K562 (cell line): ENCODE results near the gene CREM. TPM values are rescaled to one million over a fixed set of nuclear protein-coding genes. Genes with fewer than 3 reads are reported as not detected.

Experiments used
- BCOR ChIP-seq: fragments of 450-650 bp; IDR thresholded peaks from 2 replicates; pipeline ENCODE4 v1.6.1; 2016
- CHAMP1 ChIP-seq: fragments of 450-650 bp; IDR thresholded peaks from 2 replicates; pipeline ENCODE4 v1.6.1; 2016; ENCODE audit warnings: mild to moderate bottlenecking
- DLX4 ChIP-seq: fragments of 250-450 bp; sonication (Bioruptor Pico); IDR thresholded peaks from 2 replicates; pipeline ENCODE4 v1.6.1; 2021; ENCODE audit warnings: mild to moderate bottlenecking
- HBP1 ChIP-seq: fragments of 450-650 bp; formaldehyde crosslinking; IDR thresholded peaks from 2 replicates; pipeline ENCODE4 v1.4.0; 2022; ENCODE audit warnings: missing genetic modification characterization
- HSF4 ChIP-seq: fragments of 250-450 bp; sonication (Bioruptor Pico); IDR thresholded peaks from 2 replicates; pipeline ENCODE4 v2.1.2; 2022; ENCODE audit warnings: mild to moderate bottlenecking, moderate library complexity, borderline replicate concordance
- MAFK ChIP-seq: IDR thresholded peaks from 2 replicates; pipeline ENCODE4 v1.6.1; 2011; ENCODE audit warnings: low read length, improper control_type of control experiment
- POLR2H ChIP-seq: IDR thresholded peaks from 2 replicates; pipeline ENCODE4 v1.6.1; 2016; ENCODE audit warnings: missing genetic modification characterization, low read depth, mild to moderate bottlenecking, control low read depth, missing compliant biosample characterization, moderate library complexity
- SIX5 ChIP-seq, 2 experiments: IDR thresholded peaks; 2 replicates each; pipeline ENCODE4 v1.6.1; 2011; ENCODE audit warnings: low read length in 2 of 2, borderline replicate concordance in 1 of 2, low read depth in 1 of 2, mild to moderate bottlenecking in 1 of 2, moderate library complexity in 1 of 2; ENCODE audit not compliant: insufficient read depth in 1 of 2
- TAF15 ChIP-seq: fragments of 200-400 bp; formaldehyde crosslinking; IDR thresholded peaks from 2 replicates; pipeline ENCODE4 v1.6.1; 2017; ENCODE audit warnings: mild to moderate bottlenecking, low read depth, low read length, moderate library complexity
- ZC3H11A ChIP-seq: IDR thresholded peaks from 2 replicates; pipeline ENCODE4 v1.6.1; 2012; ENCODE audit warnings: low read depth, low read length, improper control_type of control experiment
- ZFP30 ChIP-seq: fragments of 250-450 bp; sonication (Bioruptor Pico); IDR thresholded peaks from 2 replicates; pipeline ENCODE4 v1.8.0; 2022; ENCODE audit warnings: moderate library complexity, mild to moderate bottlenecking, inconsistent platforms, borderline replicate concordance
- ZNF232 ChIP-seq: sonication (generic); formaldehyde crosslinking; IDR thresholded peaks from 2 replicates; pipeline ENCODE4 v1.8.0; 2022; ENCODE audit warnings: mild to moderate bottlenecking, missing genetic modification reagents
- ZNF311 ChIP-seq: fragments of 250-450 bp; sonication (Bioruptor Pico); IDR thresholded peaks from 2 replicates; pipeline ENCODE4 v1.4.0; 2020; ENCODE audit warnings: mild to moderate bottlenecking, moderate library complexity
- ZSCAN29 ChIP-seq: fragments of 450-650 bp; IDR thresholded peaks from 2 replicates; pipeline ENCODE4 v1.6.1; 2017
- polyA plus RNA-seq, 8 experiments: library from polyadenylated mRNA; depleted of rRNA in 4 of 8; stranded (reverse) in 5 of 8; unstranded in 3 of 8; fragments of >200 nt; fragmentation: Nextera tagmentation in 2 of 8; fragmentation: Illumina TruSeq in 1 of 8; extraction: Ambion mirVana in 2 of 8; extraction: Trizol in 1 of 8; gene quantifications; 2 replicates each; pipeline versions ENCODE4 v1.2.1 to v1.2.3, GENCODE V29; 2011 to 2014; ENCODE audit warnings: inconsistent platforms in 1 of 8, missing spikeins in 1 of 8
- total RNA-seq, 7 experiments: library from RNA; depleted of rRNA in 6 of 7; stranded (reverse); fragments of >200 nt in 6 of 7; fragmentation: Illumina TruSeq in 2 of 7; extraction: Trizol in 2 of 7; gene quantifications; 2 replicates each; pipeline versions ENCODE4 v1.2.1 to v1.2.3, GENCODE V29; 2011 to 2021; ENCODE audit warnings: low replicate concordance in 1 of 7
- TF ChIP-seq, protein P1 (sequence below), 2 experiments: IDR thresholded peaks; 2 replicates each; pipeline ENCODE4 v1.6.1; 2011; ENCODE audit warnings: borderline replicate concordance in 1 of 2, control low read depth in 1 of 2, low read depth in 1 of 2, low read length in 1 of 2, mild to moderate bottlenecking in 1 of 2, mixed read lengths in 1 of 2, moderate library complexity in 1 of 2; ENCODE audit not compliant: insufficient read depth in 1 of 2, insufficient read length in 1 of 2, poor library complexity in 1 of 2, severe bottlenecking in 1 of 2; ENCODE audit errors: extremely low read depth in 1 of 2
- TF ChIP-seq, protein P2 (sequence below): fragments of 150-350 bp; conservative IDR thresholded peaks from 2 replicates; pipeline ENCODE4 v1.6.1; 2014; ENCODE audit warnings: low read length
- TF ChIP-seq, protein P3 (sequence below): fragments of 250-450 bp; sonication (Bioruptor Pico); IDR thresholded peaks from 2 replicates; pipeline ENCODE4 v1.8.0; 2021; ENCODE audit warnings: mild to moderate bottlenecking, moderate library complexity

Gene CREM
- total and polyA plus RNA-seq, 9 of the 15 experiments (the other 6 are each of a cell fraction or from before 2014, with no cell fraction given) = 39.1 to 70.2 (median 48.3) TPM

DNA sequence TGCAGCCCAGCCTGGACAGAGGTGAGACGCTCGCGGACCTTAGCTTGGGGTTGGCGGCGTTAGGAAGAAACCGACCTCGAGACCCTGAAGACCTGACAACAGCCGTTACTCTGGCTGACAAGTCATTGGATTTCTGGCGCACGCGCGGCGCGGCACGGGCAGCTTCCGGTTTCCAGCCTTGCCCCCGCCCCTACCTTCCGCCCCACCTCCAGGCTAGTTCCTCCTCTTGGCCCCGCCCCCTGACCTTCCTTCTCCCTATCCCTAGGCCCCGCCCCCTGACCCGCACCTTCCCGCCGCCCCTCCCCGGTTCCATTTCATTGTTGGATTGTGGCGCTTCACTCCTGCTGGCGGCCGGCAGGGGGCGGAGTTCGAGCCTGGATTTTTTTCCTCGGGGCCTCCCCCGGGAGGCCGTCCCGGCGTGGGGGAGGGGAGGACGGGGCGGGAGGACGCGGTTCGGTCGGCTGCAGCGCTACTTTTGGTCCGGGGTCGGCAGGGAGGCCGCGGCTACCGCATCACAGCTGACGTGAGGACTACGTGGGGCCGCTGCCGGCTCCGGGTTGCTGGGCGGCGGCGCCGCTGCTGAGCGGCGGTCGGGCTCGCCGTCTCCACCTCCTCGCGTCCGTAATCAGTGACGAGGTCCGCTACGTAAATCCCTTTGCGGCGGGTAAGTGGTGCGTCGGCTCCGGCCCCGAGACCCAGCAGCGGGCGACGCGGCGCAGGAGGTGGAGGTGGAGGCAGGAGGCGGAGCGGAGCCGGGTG lies at the start of gene CREM (continued):
- no peak; the same call in 1 of the 2 replicates for TF ChIP-seq HBP1 (CRISPR knock-in tag)
- TF ChIP-seq HSF4 (CRISPR knock-in tag) = no peak
- TF ChIP-seq TAF15 = no peak
- no peak for TF ChIP-seq ZSCAN29
- 0 out of 2 replicates have a peak, but pooled peaks have one; percentile 14 for TF ChIP-seq BCOR
- no peak for TF ChIP-seq ZC3H11A
- TF ChIP-seq SIX5 (IDR thresholded peaks at IDR 0.05; ENCODE audit: borderline replicate concordance in 1 of 2, insufficient read depth in 1 of 2, low read depth in 1 of 2, low read length in 2 of 2) = no peak; a peak in 1 of 4 replicates
- no peak for TF ChIP-seq DLX4 (CRISPR knock-in tag)
- TF ChIP-seq, protein P1, sequence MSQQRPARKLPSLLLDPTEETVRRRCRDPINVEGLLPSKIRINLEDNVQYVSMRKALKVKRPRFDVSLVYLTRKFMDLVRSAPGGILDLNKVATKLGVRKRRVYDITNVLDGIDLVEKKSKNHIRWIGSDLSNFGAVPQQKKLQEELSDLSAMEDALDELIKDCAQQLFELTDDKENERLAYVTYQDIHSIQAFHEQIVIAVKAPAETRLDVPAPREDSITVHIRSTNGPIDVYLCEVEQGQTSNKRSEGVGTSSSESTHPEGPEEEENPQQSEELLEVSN (IDR thresholded peaks at IDR 0.05; ENCODE audit: borderline replicate concordance in 1 of 2, extremely low read depth in 1 of 2, insufficient read depth in 1 of 2, insufficient read length in 1 of 2, low read depth in 1 of 2, low read length in 1 of 2, poor library complexity in 1 of 2, severe bottlenecking in 1 of 2) = peak; percentile 82 to 94
- peak; percentile 78 for TF ChIP-seq POLR2H (tag)
- no peak for TF ChIP-seq ZNF232
- TF ChIP-seq, protein P2, sequence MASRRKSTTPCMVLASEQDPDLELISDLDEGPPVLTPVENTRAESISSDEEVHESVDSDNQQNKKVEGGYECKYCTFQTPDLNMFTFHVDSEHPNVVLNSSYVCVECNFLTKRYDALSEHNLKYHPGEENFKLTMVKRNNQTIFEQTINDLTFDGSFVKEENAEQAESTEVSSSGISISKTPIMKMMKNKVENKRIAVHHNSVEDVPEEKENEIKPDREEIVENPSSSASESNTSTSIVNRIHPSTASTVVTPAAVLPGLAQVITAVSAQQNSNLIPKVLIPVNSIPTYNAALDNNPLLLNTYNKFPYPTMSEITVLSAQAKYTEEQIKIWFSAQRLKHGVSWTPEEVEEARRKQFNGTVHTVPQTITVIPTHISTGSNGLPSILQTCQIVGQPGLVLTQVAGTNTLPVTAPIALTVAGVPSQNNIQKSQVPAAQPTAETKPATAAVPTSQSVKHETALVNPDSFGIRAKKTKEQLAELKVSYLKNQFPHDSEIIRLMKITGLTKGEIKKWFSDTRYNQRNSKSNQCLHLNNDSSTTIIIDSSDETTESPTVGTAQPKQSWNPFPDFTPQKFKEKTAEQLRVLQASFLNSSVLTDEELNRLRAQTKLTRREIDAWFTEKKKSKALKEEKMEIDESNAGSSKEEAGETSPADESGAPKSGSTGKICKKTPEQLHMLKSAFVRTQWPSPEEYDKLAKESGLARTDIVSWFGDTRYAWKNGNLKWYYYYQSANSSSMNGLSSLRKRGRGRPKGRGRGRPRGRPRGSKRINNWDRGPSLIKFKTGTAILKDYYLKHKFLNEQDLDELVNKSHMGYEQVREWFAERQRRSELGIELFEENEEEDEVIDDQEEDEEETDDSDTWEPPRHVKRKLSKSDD = no peak
- no peak for TF ChIP-seq MAFK
- peak; percentile 76; the same call in 1 of the 2 replicates for TF ChIP-seq CHAMP1
- TF ChIP-seq, protein P3, sequence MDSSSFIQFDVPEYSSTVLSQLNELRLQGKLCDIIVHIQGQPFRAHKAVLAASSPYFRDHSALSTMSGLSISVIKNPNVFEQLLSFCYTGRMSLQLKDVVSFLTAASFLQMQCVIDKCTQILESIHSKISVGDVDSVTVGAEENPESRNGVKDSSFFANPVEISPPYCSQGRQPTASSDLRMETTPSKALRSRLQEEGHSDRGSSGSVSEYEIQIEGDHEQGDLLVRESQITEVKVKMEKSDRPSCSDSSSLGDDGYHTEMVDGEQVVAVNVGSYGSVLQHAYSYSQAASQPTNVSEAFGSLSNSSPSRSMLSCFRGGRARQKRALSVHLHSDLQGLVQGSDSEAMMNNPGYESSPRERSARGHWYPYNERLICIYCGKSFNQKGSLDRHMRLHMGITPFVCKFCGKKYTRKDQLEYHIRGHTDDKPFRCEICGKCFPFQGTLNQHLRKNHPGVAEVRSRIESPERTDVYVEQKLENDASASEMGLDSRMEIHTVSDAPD (CRISPR knock-in tag) = no peak
- no peak for TF ChIP-seq ZNF311 (CRISPR knock-in tag)
- TF ChIP-seq ZFP30 (CRISPR knock-in tag) = no peak
